Fibroblast of lung (primary cell): ENCODE results near the gene RPS6KA2. TPM values are rescaled to one million over a fixed set of nuclear protein-coding genes. Genes with fewer than 3 reads are reported as not detected.
A peak's percentile ranks its signal among the peaks of the same experiment; 100 is the strongest.

Experiments used
- DNase-seq, 2 donors: peaks; one replicate each; pipeline versions ENCODE4 v3.0.0 to v3.0.0-alpha.2; 2010; ENCODE audit warnings: low read depth in 2 of 2
- H2AFZ ChIP-seq: 2 replicates; pipeline ENCODE4 v1.5.1; 2012; ENCODE audit warnings: low read length, control low read depth, inconsistent platforms
- H3K27ac ChIP-seq: 2 replicates; pipeline ENCODE4 v1.5.1; 2011; ENCODE audit warnings: low read length, control low read depth; ENCODE audit not compliant: insufficient read depth
- H3K27me3 ChIP-seq: 2 replicates; pipeline ENCODE4 v1.5.1; 2011; ENCODE audit warnings: mild to moderate bottlenecking, low read length; ENCODE audit not compliant: control insufficient read depth, insufficient read depth
- H3K36me3 ChIP-seq: 2 replicates; pipeline ENCODE4 v1.5.1; 2011; ENCODE audit warnings: low read length; ENCODE audit not compliant: control insufficient read depth, insufficient read depth
- H3K4me1 ChIP-seq: 2 replicates; pipeline ENCODE4 v1.5.1; 2011; ENCODE audit warnings: low read length; ENCODE audit not compliant: control insufficient read depth, insufficient read depth; ENCODE audit errors: extremely low read depth
- H3K4me2 ChIP-seq: 2 replicates; pipeline ENCODE4 v1.5.1; 2011; ENCODE audit warnings: low read length, control low read depth; ENCODE audit not compliant: insufficient read depth; ENCODE audit errors: extremely low read depth
- H3K4me3 ChIP-seq, 4 experiments: fragments of 200-600 bp in 1 of 4; sonication (generic) in 1 of 4; replicated peaks in 1 of 4; 2 replicates each; pipeline ENCODE4 v1.5.1; 2011 to 2016; ENCODE audit warnings: low read length in 4 of 4, low read depth in 3 of 4, mild to moderate bottlenecking in 3 of 4, control low read depth in 2 of 4, inconsistent platforms in 1 of 4, mixed read lengths in 1 of 4; ENCODE audit not compliant: insufficient read depth in 1 of 4; ENCODE audit errors: control extremely low read depth in 1 of 4
- H3K79me2 ChIP-seq: 2 replicates; pipeline ENCODE4 v1.5.1; 2012; ENCODE audit warnings: mild to moderate bottlenecking, low read length, inconsistent platforms; ENCODE audit not compliant: control insufficient read depth, insufficient read depth
- H3K9ac ChIP-seq: 2 replicates; pipeline ENCODE4 v1.5.1; 2011; ENCODE audit warnings: mild to moderate bottlenecking, low read length, control low read depth; ENCODE audit not compliant: insufficient read depth
- H3K9me3 ChIP-seq: 2 replicates; pipeline ENCODE4 v1.5.1; 2012; ENCODE audit warnings: low read depth, low read length; ENCODE audit not compliant: control insufficient read depth, insufficient read depth
- H4K20me1 ChIP-seq: 2 replicates; pipeline ENCODE4 v1.5.1; 2011; ENCODE audit warnings: low read length; ENCODE audit not compliant: control insufficient read depth, insufficient read depth; ENCODE audit errors: extremely low read depth
- CTCF ChIP-seq, 2 donors: IDR thresholded peaks in 1 of 2; conservative IDR thresholded peaks in 1 of 2; 1 replicate in 1 of 2; 2 replicates in 1 of 2; pipeline ENCODE4 v1.5.1; 2011 to 2012; ENCODE audit warnings: low read length in 2 of 2, control low read depth in 1 of 2, inconsistent platforms in 1 of 2, low read depth in 1 of 2, mild to moderate bottlenecking in 1 of 2
- EZH2 ChIP-seq: IDR thresholded peaks from 2 replicates; pipeline ENCODE4 v1.5.1; 2012; ENCODE audit warnings: low read length, control low read depth, mild to moderate bottlenecking; ENCODE audit errors: missing control alignments
- polyA plus RNA-seq, 2 donors: library from polyadenylated mRNA; depleted of rRNA in 1 of 2; stranded (reverse) in 1 of 2; unstranded in 1 of 2; fragments of >200 nt; gene quantifications; 2 replicates each; pipeline ENCODE4 v1.2.1, GENCODE V29; 2011 to 2012; ENCODE audit warnings: missing spikeins in 1 of 2
- total RNA-seq: library from RNA; depleted of rRNA; stranded (reverse); fragments of >200 nt; gene quantifications from 2 replicates; pipeline ENCODE4 v1.2.1, GENCODE V29; 2014

RPS6KA2 gene
- total and polyA plus RNA-seq, 2 donors (not counting 1 experiment from before 2014, with no cell fraction given): 66.8 to 116 TPM

GRCh38 chr6:166515072-166515810 is 111.8 kb downstream of the RPS6KA2 start:
- H3K4me2 ChIP-seq: peak overlapping the region; percentile 48
- no peaks in the 10 kb centered on the region for H3K9me3 ChIP-seq
- H3K4me1 ChIP-seq: peaks cover 10% of the 10 kb centered on the region
- H3K27ac ChIP-seq: peak overlapping the region; percentile 10
- no peaks in the 10 kb centered on the region for H4K20me1 ChIP-seq
- H3K36me3 ChIP-seq: peaks cover 2% of the 10 kb centered on the region
- no peak overlapping the region for H3K4me3 ChIP-seq
- no peak overlapping the region for H2AFZ ChIP-seq
- H3K79me2 ChIP-seq: no peaks in the 10 kb centered on the region
- DNase-seq: peak; percentile 82 to 84
- no peak overlapping the region for H3K9ac ChIP-seq
- TF ChIP-seq CTCF (conservative IDR thresholded peaks at IDR 0.05 in 1 of 2, IDR thresholded peaks at IDR 0.05 in 1 of 2; ENCODE audit: low read depth in 1 of 2, low read length in 2 of 2) (peak; percentile 42 to 48), EZH2 (no peak)
- H3K27me3 ChIP-seq: no peaks in the 10 kb centered on the region

- Histone ChIP-seq H3K4me2 (no peak overlapping the region), H3K27me3 (no peaks in the 10 kb centered on the region), H3K79me2 (no peaks in the 10 kb centered on the region), H3K9ac (no peak overlapping the region), H2AFZ (no peak overlapping the region), H3K4me3 (no peak overlapping the region), H3K36me3 (peaks cover 2% of the 10 kb centered on the region), H3K9me3 (no peaks in the 10 kb centered on the region), H3K4me1 (peaks cover 10% of the 10 kb centered on the region), H3K27ac (no peak overlapping the region), H4K20me1 (no peaks in the 10 kb centered on the region)
- DNase-seq: no peak
- TF ChIP-seq EZH2 (no peak), CTCF (conservative IDR thresholded peaks at IDR 0.05 in 1 of 2, IDR thresholded peaks at IDR 0.05 in 1 of 2; ENCODE audit: low read depth in 1 of 2, low read length in 2 of 2) (peak in 1 of 2 donors; percentile 17)
These were observed 112.9 kb downstream of the RPS6KA2 start for GRCh38 chr6:166514196-166514595.

GRCh38 chr6:166512567-166512966 is 114.5 kb downstream of the RPS6KA2 start:
- Histone ChIP-seq H2AFZ (no peak overlapping the region), H3K36me3 (peaks cover 9% of the 10 kb centered on the region), H3K27me3 (no peaks in the 10 kb centered on the region), H3K9ac (no peak overlapping the region), H3K9me3 (no peaks in the 10 kb centered on the region), H3K4me1 (peaks cover 10% of the 10 kb centered on the region), H4K20me1 (no peaks in the 10 kb centered on the region), H3K4me3 (no peak overlapping the region), H3K4me2 (no peak overlapping the region), H3K27ac (no peak overlapping the region), H3K79me2 (no peaks in the 10 kb centered on the region)
- TF ChIP-seq CTCF (conservative IDR thresholded peaks at IDR 0.05 in 1 of 2, IDR thresholded peaks at IDR 0.05 in 1 of 2; ENCODE audit: low read depth in 1 of 2, low read length in 2 of 2) (no peak), EZH2 (no peak)
- DNase-seq: no peak
